Stimulated activated memory B cell treated with anti-CD40 and anti-IgM and Interleukin-4, amounts not matched to agents 10 μg/mL and 1 μg/mL and 100 μg/mL, for 72 hours (primary cell): ENCODE results near the gene KDM2B.

Experiments
- ATAC-seq: fragments of 150-1000 bp; cut with Tn5 transposase; 2 replicates; pipeline ENCODE4 v1.10.0; 2021
- H3K27ac Mint-ChIP-seq: one replicate; pipeline ENCODE4 v1.8.0; 2022; ENCODE audit warnings: mild to moderate bottlenecking, mixed read lengths
- H3K27me3 Mint-ChIP-seq: one replicate; pipeline ENCODE4 v1.8.0; 2022; ENCODE audit warnings: mixed read lengths
- H3K36me3 Mint-ChIP-seq: one replicate; pipeline ENCODE4 v1.8.0; 2022; ENCODE audit warnings: mixed read lengths
- H3K4me1 Mint-ChIP-seq: one replicate; pipeline ENCODE4 v1.8.0; 2022; ENCODE audit warnings: mixed read lengths
- H3K4me3 Mint-ChIP-seq: one replicate; pipeline ENCODE4 v1.8.0; 2022; ENCODE audit warnings: mild to moderate bottlenecking, moderate library complexity, mixed read lengths
- H3K9me3 Mint-ChIP-seq: one replicate; pipeline ENCODE4 v1.8.0; 2022; ENCODE audit warnings: mixed read lengths

The KDM2B gene

GRCh38 chr12:121531356-121531750, 49.5 kb downstream of the KDM2B start:
- Mint-ChIP-seq H3K4me3 (peak overlapping the region; percentile 94), H3K27me3 (no peaks in the 10 kb centered on the region), H3K4me1 (peaks cover 70% of the 10 kb centered on the region), H3K9me3 (no peaks in the 10 kb centered on the region), H3K27ac (peak overlapping the region; percentile 96), H3K36me3 (peaks cover 51% of the 10 kb centered on the region)
- ATAC-seq: no peak

GRCh38 chr12:121530600-121531355, 50.0 kb downstream of the KDM2B start:
- no peaks in the 10 kb centered on the region for H3K9me3 Mint-ChIP-seq
- H3K27ac Mint-ChIP-seq: peak overlapping the region; percentile 96
- H3K27me3 Mint-ChIP-seq: no peaks in the 10 kb centered on the region
- H3K4me3 Mint-ChIP-seq: peak overlapping the region; percentile 94
- peak; percentile 59 for ATAC-seq
- peaks cover 51% of the 10 kb centered on the region for H3K36me3 Mint-ChIP-seq
- peaks cover 64% of the 10 kb centered on the region for H3K4me1 Mint-ChIP-seq

GRCh38 chr12:121529184-121529583, 51.6 kb downstream of the KDM2B start:
- Mint-ChIP-seq H3K36me3 (peaks cover 51% of the 10 kb centered on the region), H3K9me3 (no peaks in the 10 kb centered on the region), H3K27ac (peak overlapping the region; percentile 42), H3K4me1 (peaks cover 59% of the 10 kb centered on the region), H3K4me3 (no peak overlapping the region), H3K27me3 (no peaks in the 10 kb centered on the region)
- no peak for ATAC-seq

- H3K9me3 Mint-ChIP-seq: no peaks in the 10 kb centered on the region
- peaks cover 58% of the 10 kb centered on the region for H3K4me1 Mint-ChIP-seq
- H3K27me3 Mint-ChIP-seq: no peaks in the 10 kb centered on the region
- H3K36me3 Mint-ChIP-seq: peaks cover 34% of the 10 kb centered on the region
- no peak for ATAC-seq
- no peak overlapping the region for H3K4me3 Mint-ChIP-seq
- H3K27ac Mint-ChIP-seq: no peak overlapping the region
Observed at GRCh38 chr12:121525411-121525810, 55.4 kb downstream of the KDM2B start.

GRCh38 chr12:121524196-121524916, 56.5 kb downstream of the KDM2B start:
- peak; percentile 42 for ATAC-seq
- Mint-ChIP-seq H3K9me3 (no peaks in the 10 kb centered on the region), H3K4me3 (peak overlapping the region; percentile 78), H3K27ac (peak overlapping the region; percentile 77), H3K36me3 (peaks cover 34% of the 10 kb centered on the region), H3K4me1 (peaks cover 54% of the 10 kb centered on the region), H3K27me3 (no peaks in the 10 kb centered on the region)

GRCh38 chr12:121523741-121524140, 57.1 kb downstream of the KDM2B start:
- ATAC-seq: peak; percentile 88
- no peaks in the 10 kb centered on the region for H3K27me3 Mint-ChIP-seq
- H3K9me3 Mint-ChIP-seq: no peaks in the 10 kb centered on the region
- peaks cover 34% of the 10 kb centered on the region for H3K36me3 Mint-ChIP-seq
- peaks cover 48% of the 10 kb centered on the region for H3K4me1 Mint-ChIP-seq
- peak overlapping the region; percentile 77 for H3K27ac Mint-ChIP-seq
- peak overlapping the region; percentile 78 for H3K4me3 Mint-ChIP-seq

GRCh38 chr12:121522971-121523370, 57.9 kb downstream of the KDM2B start:
- ATAC-seq: peak; percentile 84
- Mint-ChIP-seq H3K9me3 (no peaks in the 10 kb centered on the region), H3K36me3 (peaks cover 31% of the 10 kb centered on the region), H3K4me1 (peaks cover 45% of the 10 kb centered on the region), H3K27me3 (no peaks in the 10 kb centered on the region), H3K27ac (peak overlapping the region; percentile 77), H3K4me3 (peak overlapping the region; percentile 78)

GRCh38 chr12:121520586-121521086, 60.2 kb downstream of the KDM2B start:
- Mint-ChIP-seq H3K36me3 (peaks cover 38% of the 10 kb centered on the region), H3K27me3 (no peaks in the 10 kb centered on the region), H3K9me3 (no peaks in the 10 kb centered on the region), H3K4me3 (peak overlapping the region; percentile 49), H3K27ac (peak overlapping the region; percentile 60), H3K4me1 (peaks cover 49% of the 10 kb centered on the region)
- ATAC-seq: no peak

GRCh38 chr12:121520119-121520518, 60.7 kb downstream of the KDM2B start:
- no peaks in the 10 kb centered on the region for H3K27me3 Mint-ChIP-seq
- H3K9me3 Mint-ChIP-seq: no peaks in the 10 kb centered on the region
- H3K4me1 Mint-ChIP-seq: peaks cover 52% of the 10 kb centered on the region
- ATAC-seq: no peak
- H3K36me3 Mint-ChIP-seq: peaks cover 40% of the 10 kb centered on the region
- H3K27ac Mint-ChIP-seq: peak overlapping the region; percentile 60
- H3K4me3 Mint-ChIP-seq: no peak overlapping the region

GRCh38 chr12:121519227-121519626, 61.6 kb downstream of the KDM2B start:
- H3K9me3 Mint-ChIP-seq: no peaks in the 10 kb centered on the region
- H3K36me3 Mint-ChIP-seq: peaks cover 40% of the 10 kb centered on the region
- H3K4me3 Mint-ChIP-seq: no peak overlapping the region
- no peak overlapping the region for H3K27ac Mint-ChIP-seq
- H3K4me1 Mint-ChIP-seq: peaks cover 50% of the 10 kb centered on the region
- no peaks in the 10 kb centered on the region for H3K27me3 Mint-ChIP-seq
- ATAC-seq: no peak

- H3K4me1 Mint-ChIP-seq: peaks cover 50% of the 10 kb centered on the region
- H3K27me3 Mint-ChIP-seq: no peaks in the 10 kb centered on the region
- ATAC-seq: no peak
- H3K36me3 Mint-ChIP-seq: peaks cover 40% of the 10 kb centered on the region
- no peak overlapping the region for H3K4me3 Mint-ChIP-seq
- no peaks in the 10 kb centered on the region for H3K9me3 Mint-ChIP-seq
- H3K27ac Mint-ChIP-seq: no peak overlapping the region
Observed at GRCh38 chr12:121518656-121519055, 62.2 kb downstream of the KDM2B start.

- no peak for ATAC-seq
- Mint-ChIP-seq H3K4me3 (no peak overlapping the region), H3K27me3 (no peaks in the 10 kb centered on the region), H3K9me3 (no peaks in the 10 kb centered on the region), H3K4me1 (peaks cover 45% of the 10 kb centered on the region), H3K27ac (no peak overlapping the region), H3K36me3 (peaks cover 55% of the 10 kb centered on the region)
Observed at GRCh38 chr12:121516437-121517011, 64.3 kb downstream of the KDM2B start.

- Mint-ChIP-seq H3K4me3 (no peak overlapping the region), H3K27me3 (no peaks in the 10 kb centered on the region), H3K9me3 (no peaks in the 10 kb centered on the region), H3K27ac (peak overlapping the region; percentile 80), H3K36me3 (peaks cover 48% of the 10 kb centered on the region), H3K4me1 (peaks cover 35% of the 10 kb centered on the region)
- ATAC-seq: no peak
Observed at GRCh38 chr12:121515615-121516014, 65.2 kb downstream of the KDM2B start.

GRCh38 chr12:121514184-121514742, 66.6 kb downstream of the KDM2B start:
- peaks cover 31% of the 10 kb centered on the region for H3K4me1 Mint-ChIP-seq
- peak overlapping the region; percentile 88 for H3K27ac Mint-ChIP-seq
- H3K4me3 Mint-ChIP-seq: peak overlapping the region; percentile 70
- no peaks in the 10 kb centered on the region for H3K9me3 Mint-ChIP-seq
- no peaks in the 10 kb centered on the region for H3K27me3 Mint-ChIP-seq
- peaks cover 48% of the 10 kb centered on the region for H3K36me3 Mint-ChIP-seq
- ATAC-seq: peak; percentile 92
